Activated naive CD4-positive, alpha-beta T cell treated with anti-CD3 and anti-CD28 coated beads for 36 hours (primary cell): ENCODE measurements around the gene LMO7. TPM values are rescaled to one million over a fixed set of nuclear protein-coding genes. Genes with fewer than 3 reads are reported as not detected.
A peak's percentile ranks its signal among the peaks of the same experiment; 100 is the strongest.

Source experiments
- CTCF ChIA-PET: fragments of 350-600 bp; sonication (Branson Sonifier 250); formaldehyde crosslinking; loops from one replicate; lab custom pipeline; 2021; ENCODE audit warnings: antibody characterized with exemption; lab: Charles Lee
- DNase-seq: peaks from one replicate; pipeline ENCODE4 v3.0.0-alpha.2; 2020
- H3K27ac Mint-ChIP-seq: one replicate; pipeline ENCODE4 v1.8.0; 2021; ENCODE audit warnings: mild to moderate bottlenecking, mixed read lengths
- H3K27me3 Mint-ChIP-seq: one replicate; pipeline ENCODE4 v1.8.0; 2021; ENCODE audit warnings: low read depth, mixed read lengths
- H3K36me3 Mint-ChIP-seq: one replicate; pipeline ENCODE4 v1.8.0; 2021; ENCODE audit warnings: low read depth, mixed read lengths
- H3K4me1 Mint-ChIP-seq: one replicate; pipeline ENCODE4 v1.8.0; 2021; ENCODE audit warnings: low read depth, mixed read lengths
- H3K4me3 Mint-ChIP-seq: one replicate; pipeline ENCODE4 v1.8.0; 2021; ENCODE audit warnings: mild to moderate bottlenecking, moderate library complexity, mixed read lengths
- H3K9me3 Mint-ChIP-seq: one replicate; pipeline ENCODE4 v1.8.0; 2021; ENCODE audit warnings: mixed read lengths
- intact Hi-C: fragments of 100-400 bp; cut with micrococcal nuclease; formaldehyde crosslinking; loops from one replicate; pipeline ENCODE4 v1.15.1; 2023
- total RNA-seq, 2 experiments: library from RNA; stranded (reverse); gene quantifications; one replicate each; pipeline ENCODE4 v1.2.3, GENCODE V29; 2021

LMO7 gene
- total RNA-seq, 2 experiments from 2014 or later: 10.5 to 12.0 TPM

DNA sequence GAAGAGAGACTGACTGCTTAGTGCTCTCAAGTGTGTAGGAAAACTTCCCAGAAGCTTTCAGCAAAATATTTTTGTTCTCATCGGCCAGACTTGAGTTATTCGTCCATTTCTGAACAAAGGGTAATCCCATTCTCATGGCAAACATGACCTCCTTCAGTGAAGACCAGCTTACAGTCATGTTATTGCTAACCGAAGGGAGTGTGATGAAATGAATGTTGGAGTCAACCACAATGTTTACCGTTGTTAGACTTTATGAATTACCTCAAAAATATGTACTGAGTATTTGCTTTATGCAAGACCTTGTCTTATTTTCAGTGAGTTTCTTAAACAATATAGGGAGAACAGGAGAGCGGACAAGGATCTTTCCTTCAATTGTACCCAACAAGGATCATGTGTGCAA lies 228.6 kb downstream of the LMO7 start:
- CTCF ChIA-PET: interaction anchor here (0.6 kb wide), 1 partner anchor 14 kb away, joined by 4 read pairs; no protein-coding TSS in a partner anchor
- intact Hi-C loops: no loop called here
- H3K9me3 Mint-ChIP-seq: no peaks in the 10 kb centered on the region
- peaks cover 5% of the 10 kb centered on the region for H3K27me3 Mint-ChIP-seq
- no peaks in the 10 kb centered on the region for H3K4me1 Mint-ChIP-seq
- H3K36me3 Mint-ChIP-seq: no peaks in the 10 kb centered on the region
- H3K4me3 Mint-ChIP-seq: no peak overlapping the region
- H3K27ac Mint-ChIP-seq: no peak overlapping the region
- DNase-seq: no peak

- DNase-seq: no peak
- CTCF ChIA-PET: interaction anchor here (1.2 to 4.7 kb wide), 3 partner anchors 9 to 171 kb away, joined by 3 to 90 read pairs (median 3); no protein-coding TSS in a partner anchor
- Mint-ChIP-seq H3K4me3 (no peak overlapping the region), H3K9me3 (no peaks in the 10 kb centered on the region), H3K27me3 (peaks cover 5% of the 10 kb centered on the region), H3K4me1 (peaks cover 13% of the 10 kb centered on the region), H3K27ac (no peak overlapping the region), H3K36me3 (no peaks in the 10 kb centered on the region)
- intact Hi-C loops: no loop called here
Observed at GRCh38 chr13:75867379-75868117, 231.4 kb downstream of the LMO7 start.

DNA sequence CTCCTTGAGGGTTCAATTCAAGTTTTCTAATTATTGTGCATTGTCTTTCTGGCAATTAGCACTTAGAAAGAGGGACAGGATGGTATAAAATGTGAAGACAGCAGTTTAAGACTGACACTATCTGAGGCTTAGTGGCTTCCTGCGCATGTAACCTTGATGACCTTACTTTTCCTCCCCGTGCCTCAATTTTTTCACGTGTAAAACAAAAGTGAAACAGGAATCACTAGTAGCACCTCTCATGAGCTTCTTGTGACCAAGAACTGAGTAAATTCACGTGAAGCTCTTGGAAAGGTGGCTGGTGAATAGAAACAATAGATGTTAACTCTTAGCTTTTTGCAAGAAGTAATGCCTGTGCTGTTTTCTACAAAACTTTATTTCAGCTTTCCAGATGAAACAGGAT lies 233.9 kb downstream of the LMO7 start:
- H3K4me3 Mint-ChIP-seq: no peak overlapping the region
- no peak overlapping the region for H3K27ac Mint-ChIP-seq
- intact Hi-C loops: loop anchor here (1.0 to 10.0 kb wide), 5 partner anchors 71 to 955 kb away; no protein-coding TSS in a partner anchor
- peaks cover 5% of the 10 kb centered on the region for H3K27me3 Mint-ChIP-seq
- DNase-seq: peak; percentile 10
- peaks cover 13% of the 10 kb centered on the region for H3K4me1 Mint-ChIP-seq
- H3K36me3 Mint-ChIP-seq: no peaks in the 10 kb centered on the region
- H3K9me3 Mint-ChIP-seq: no peaks in the 10 kb centered on the region
- CTCF ChIA-PET: interaction anchor here (0.6 to 4.7 kb wide), 34 partner anchors 8 to 1013 kb away, joined by 3 to 90 read pairs (median 4); no protein-coding TSS in a partner anchor

GRCh38 chr13:75870397-75870903 lies 234.3 kb downstream of the LMO7 start:
- Mint-ChIP-seq H3K4me1 (peaks cover 16% of the 10 kb centered on the region), H3K36me3 (no peaks in the 10 kb centered on the region), H3K4me3 (peak overlapping the region; percentile 40), H3K27me3 (peaks cover 5% of the 10 kb centered on the region), H3K9me3 (no peaks in the 10 kb centered on the region), H3K27ac (no peak overlapping the region)
- peak; percentile 15 for DNase-seq
- CTCF ChIA-PET: interaction anchor here (0.7 to 4.7 kb wide), 32 partner anchors 8 to 1013 kb away, joined by 3 to 90 read pairs (median 4); no protein-coding TSS in a partner anchor
- intact Hi-C loops: loop anchor here (1.0 to 10.0 kb wide), 5 partner anchors 72 to 954 kb away; no protein-coding TSS in a partner anchor

DNA sequence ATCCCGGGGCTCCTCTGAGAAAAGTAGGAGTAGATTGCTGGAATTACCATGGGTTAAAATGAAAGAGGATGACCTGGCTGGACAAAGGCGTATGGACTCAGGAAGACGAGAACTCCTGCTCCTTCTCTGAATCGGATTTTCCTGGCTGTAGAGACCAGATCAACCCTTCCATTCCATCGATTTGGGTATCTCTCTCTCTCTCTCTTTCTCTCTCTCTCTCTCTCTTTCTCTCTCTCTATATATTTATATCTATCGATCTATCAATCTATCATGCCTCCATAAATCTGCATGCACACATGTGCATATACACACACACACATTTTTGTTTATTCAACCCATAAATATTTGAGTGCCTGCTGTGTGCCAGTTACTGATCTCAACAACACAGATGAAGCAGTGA lies 234.9 kb downstream of the LMO7 start:
- peaks cover 19% of the 10 kb centered on the region for H3K4me1 Mint-ChIP-seq
- H3K27ac Mint-ChIP-seq: no peak overlapping the region
- H3K36me3 Mint-ChIP-seq: no peaks in the 10 kb centered on the region
- no peak for DNase-seq
- H3K27me3 Mint-ChIP-seq: peaks cover 5% of the 10 kb centered on the region
- CTCF ChIA-PET: interaction anchor here (1.1 to 4.7 kb wide), 13 partner anchors 9 to 602 kb away, joined by 3 to 90 read pairs (median 6); no protein-coding TSS in a partner anchor
- H3K9me3 Mint-ChIP-seq: no peaks in the 10 kb centered on the region
- intact Hi-C loops: loop anchor here (2.0 to 10.0 kb wide), 3 partner anchors 72 to 954 kb away; no protein-coding TSS in a partner anchor
- no peak overlapping the region for H3K4me3 Mint-ChIP-seq

DNA sequence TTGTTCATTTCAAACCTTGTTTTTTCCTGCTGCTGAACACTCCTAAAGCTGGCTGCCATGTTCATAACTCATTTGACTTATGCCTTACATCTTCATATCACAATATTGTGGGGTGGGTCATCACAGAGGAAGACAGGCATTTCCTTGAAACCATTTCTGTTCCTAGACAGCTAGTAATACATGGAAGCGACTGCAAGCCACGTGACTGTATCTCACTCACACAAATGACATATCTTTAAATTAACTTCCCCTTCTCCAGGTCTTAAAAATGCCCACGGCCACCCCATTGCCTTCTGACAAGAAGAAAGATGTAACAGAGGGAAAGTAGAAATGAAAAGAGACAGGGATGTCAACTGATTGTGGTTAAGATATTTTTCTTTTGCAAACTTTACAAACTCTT lies 236.8 kb downstream of the LMO7 start:
- CTCF ChIA-PET: interaction anchor here (6.5 kb wide), 2 partner anchors 176 to 600 kb away, joined by 50 to 58 read pairs; no protein-coding TSS in a partner anchor
- DNase-seq: no peak
- no peak overlapping the region for H3K27ac Mint-ChIP-seq
- intact Hi-C loops: loop anchor here (10.0 kb wide), 2 partner anchors 782 to 952 kb away; no protein-coding TSS in a partner anchor
- no peaks in the 10 kb centered on the region for H3K36me3 Mint-ChIP-seq
- peaks cover 2% of the 10 kb centered on the region for H3K27me3 Mint-ChIP-seq
- no peaks in the 10 kb centered on the region for H3K9me3 Mint-ChIP-seq
- peaks cover 22% of the 10 kb centered on the region for H3K4me1 Mint-ChIP-seq
- no peak overlapping the region for H3K4me3 Mint-ChIP-seq

GRCh38 chr13:75873494-75873893 lies 237.4 kb downstream of the LMO7 start:
- intact Hi-C loops: loop anchor here (10.0 kb wide), 2 partner anchors 781 to 951 kb away; no protein-coding TSS in a partner anchor
- H3K9me3 Mint-ChIP-seq: no peaks in the 10 kb centered on the region
- no peak overlapping the region for H3K4me3 Mint-ChIP-seq
- CTCF ChIA-PET: interaction anchor here (1.8 to 6.5 kb wide), 3 partner anchors 15 to 600 kb away, joined by 5 to 58 read pairs (median 50); no protein-coding TSS in a partner anchor
- no peaks in the 10 kb centered on the region for H3K36me3 Mint-ChIP-seq
- DNase-seq: no peak
- peaks cover 22% of the 10 kb centered on the region for H3K4me1 Mint-ChIP-seq
- H3K27ac Mint-ChIP-seq: no peak overlapping the region
- H3K27me3 Mint-ChIP-seq: peaks cover 2% of the 10 kb centered on the region

DNA sequence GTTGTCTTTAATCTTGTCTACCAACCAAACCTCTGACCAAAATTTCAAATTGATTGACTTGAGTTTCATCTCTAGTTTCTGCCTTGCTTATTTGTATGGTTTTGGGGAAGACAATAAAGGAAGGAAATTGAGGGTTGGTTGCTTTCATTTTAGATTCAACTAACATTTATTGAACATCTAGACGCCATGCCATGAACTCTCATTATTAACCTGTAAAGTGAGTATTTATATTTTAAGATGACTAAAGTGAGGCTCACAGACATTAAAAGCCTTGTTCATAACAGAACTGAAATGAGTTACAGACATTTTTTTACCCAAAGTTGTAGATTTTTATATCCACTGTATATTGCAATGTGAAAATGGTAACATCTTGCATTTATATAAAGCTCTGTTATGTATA lies 239.3 kb downstream of the LMO7 start:
- intact Hi-C loops: loop anchor here (5.0 to 10.0 kb wide), 5 partner anchors 503 to 1102 kb away; partner anchors contain the start of gene KCTD12
- DNase-seq: no peak

DNA sequence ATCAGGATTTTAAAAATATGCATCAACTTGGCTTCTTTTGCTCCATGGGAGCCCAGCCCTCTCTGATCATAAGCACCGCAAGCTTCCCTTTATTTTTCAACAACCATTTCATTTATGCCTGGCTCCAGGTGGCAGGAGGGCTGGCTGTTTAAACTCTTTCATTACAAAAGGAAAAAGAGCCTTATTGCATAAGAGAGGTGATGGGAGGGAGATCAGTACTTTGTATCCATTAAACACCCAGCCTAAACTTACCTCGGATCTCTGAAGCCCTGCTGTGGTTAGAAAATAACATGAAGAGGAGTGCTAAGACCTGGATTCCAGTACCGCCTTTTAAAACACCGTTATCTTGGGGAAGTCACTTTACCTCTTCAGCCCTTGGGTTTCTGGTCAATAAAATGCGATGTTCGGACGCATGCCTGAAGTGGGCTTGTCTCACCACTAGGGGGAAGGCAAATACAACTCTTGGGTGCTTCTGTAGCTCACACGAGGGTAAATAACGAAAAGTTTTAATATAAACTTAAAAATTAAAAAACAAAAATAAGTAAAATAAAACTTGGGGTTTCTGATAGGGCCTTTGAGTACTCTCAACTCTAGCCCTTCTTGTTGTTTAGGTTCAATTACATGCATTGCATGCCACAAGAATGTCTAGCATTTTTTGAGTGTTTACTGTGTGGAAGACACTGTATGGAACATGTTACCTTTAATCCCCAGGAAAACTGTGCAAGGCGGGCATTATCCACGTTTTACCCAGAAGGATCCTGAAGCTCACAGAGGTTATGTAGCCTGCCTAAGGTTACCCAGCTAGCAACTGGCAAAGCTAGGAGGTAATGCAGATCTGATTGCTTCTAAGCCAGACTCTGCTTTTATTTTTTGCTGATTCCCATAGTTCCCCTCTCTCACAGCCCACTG lies 240.3 kb downstream of the LMO7 start:
- H3K9me3 Mint-ChIP-seq: no peaks in the 10 kb centered on the region
- H3K4me3 Mint-ChIP-seq: no peak overlapping the region
- CTCF ChIA-PET: interaction anchor here (0.6 to 6.5 kb wide), 26 partner anchors 9 to 1027 kb away, joined by 3 to 58 read pairs (median 5); no protein-coding TSS in a partner anchor
- no peak overlapping the region for H3K27ac Mint-ChIP-seq
- no peaks in the 10 kb centered on the region for H3K36me3 Mint-ChIP-seq
- H3K4me1 Mint-ChIP-seq: peaks cover 10% of the 10 kb centered on the region
- H3K27me3 Mint-ChIP-seq: no peaks in the 10 kb centered on the region
- intact Hi-C loops: loop anchor here (1.0 to 10.0 kb wide), 9 partner anchors 114 to 1101 kb away; partner anchors contain the start of gene KCTD12
- DNase-seq: peak; percentile 76

More for the DNA sequence above, 239.3 kb downstream of the LMO7 start:
- no peak overlapping the region for H3K27ac Mint-ChIP-seq
- H3K4me1 Mint-ChIP-seq: peaks cover 18% of the 10 kb centered on the region
- CTCF ChIA-PET: interaction anchor here (0.6 to 6.5 kb wide), 14 partner anchors 10 to 1093 kb away, joined by 3 to 58 read pairs (median 8); no protein-coding TSS in a partner anchor
- H3K36me3 Mint-ChIP-seq: no peaks in the 10 kb centered on the region
- H3K27me3 Mint-ChIP-seq: no peaks in the 10 kb centered on the region
- H3K9me3 Mint-ChIP-seq: no peaks in the 10 kb centered on the region
- H3K4me3 Mint-ChIP-seq: no peak overlapping the region

DNA sequence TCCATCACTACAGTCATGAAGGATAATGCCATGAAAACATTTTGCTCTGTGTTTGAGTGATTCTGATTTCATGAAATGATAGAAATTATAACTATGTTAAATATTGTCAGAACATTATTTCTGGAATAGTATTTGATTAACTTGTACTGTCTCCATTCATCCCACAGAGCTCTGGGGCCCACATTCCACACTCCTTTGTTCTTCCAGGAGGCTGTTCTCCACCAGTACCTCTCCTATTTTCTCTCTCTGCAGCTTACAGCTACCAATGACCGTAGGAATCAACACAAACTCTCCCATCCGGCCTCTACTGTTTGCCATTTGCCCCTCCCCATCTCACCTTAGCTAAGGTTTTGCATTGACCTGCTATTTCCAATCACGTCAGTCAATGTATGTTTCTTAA lies 240.9 kb downstream of the LMO7 start:
- H3K4me1 Mint-ChIP-seq: peaks cover 10% of the 10 kb centered on the region
- CTCF ChIA-PET: interaction anchor here (0.6 to 6.5 kb wide), 21 partner anchors 8 to 1027 kb away, joined by 3 to 58 read pairs (median 5); no protein-coding TSS in a partner anchor
- intact Hi-C loops: loop anchor here (5.0 to 10.0 kb wide), 5 partner anchors 505 to 1100 kb away; partner anchors contain the start of gene KCTD12
- H3K4me3 Mint-ChIP-seq: no peak overlapping the region
- H3K27me3 Mint-ChIP-seq: no peaks in the 10 kb centered on the region
- no peaks in the 10 kb centered on the region for H3K36me3 Mint-ChIP-seq
- no peaks in the 10 kb centered on the region for H3K9me3 Mint-ChIP-seq
- DNase-seq: no peak
- no peak overlapping the region for H3K27ac Mint-ChIP-seq

DNA sequence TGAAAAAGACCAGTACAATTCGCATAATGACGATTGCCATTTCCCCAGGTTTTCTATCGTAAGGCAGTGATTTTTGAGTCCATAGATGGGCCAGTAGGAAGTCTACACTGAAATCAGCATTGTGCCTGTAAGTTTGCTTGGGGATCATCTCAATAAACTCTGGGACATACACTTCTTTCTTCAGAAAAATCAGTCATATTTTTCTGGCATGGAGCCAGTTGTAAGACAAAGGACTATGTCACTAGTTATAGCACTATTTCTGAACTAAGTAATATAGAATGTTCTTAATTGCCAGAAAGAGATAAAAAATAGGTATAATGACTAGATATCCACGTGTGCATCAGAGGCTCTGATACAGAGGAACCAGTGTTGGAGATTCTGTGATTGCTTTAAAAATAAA lies 243.5 kb downstream of the LMO7 start:
- no peaks in the 10 kb centered on the region for H3K9me3 Mint-ChIP-seq
- no peak overlapping the region for H3K4me3 Mint-ChIP-seq
- no peaks in the 10 kb centered on the region for H3K27me3 Mint-ChIP-seq
- H3K4me1 Mint-ChIP-seq: peaks cover 10% of the 10 kb centered on the region
- CTCF ChIA-PET: no interaction called here
- intact Hi-C loops: loop anchor here (5.0 to 10.0 kb wide), 5 partner anchors 507 to 1098 kb away; partner anchors contain the start of gene KCTD12
- H3K36me3 Mint-ChIP-seq: no peaks in the 10 kb centered on the region
- H3K27ac Mint-ChIP-seq: no peak overlapping the region
- DNase-seq: no peak
